Ovary (tissue), 9 donors: ENCODE data around the gene ACTRT3. TPM values are rescaled to one million over a fixed set of nuclear protein-coding genes. Genes with fewer than 3 reads are reported as not detected.

Experiments
- DNase-seq, 5 donors: peaks; one replicate each; pipeline ENCODE4 v3.0.0-alpha.2; 2019 to 2020
- H3K27ac ChIP-seq, 2 donors: fragments of 200-600 bp; one replicate each; pipeline versions ENCODE4 v1.5.1 to v1.8.0; 2019 to 2022
- H3K27me3 ChIP-seq: fragments of 200-600 bp; one replicate; pipeline ENCODE4 v1.8.0; 2022
- H3K36me3 ChIP-seq: fragments of 200-600 bp; sonication (generic); one replicate; pipeline ENCODE4 v1.5.1; 2019
- H3K4me1 ChIP-seq: one replicate; pipeline ENCODE4 v1.8.1; 2013; ENCODE audit warnings: mild to moderate bottlenecking, moderate library complexity; ENCODE audit not compliant: insufficient read depth
- H3K4me3 ChIP-seq: fragments of 200-600 bp; sonication (generic); one replicate; pipeline ENCODE4 v1.5.1; 2017
- H3K9me3 ChIP-seq, 2 donors: fragments of 200-600 bp in 1 of 2; sonication (generic) in 1 of 2; one replicate each; pipeline versions ENCODE4 v1.5.1 to v1.8.1; 2013 to 2019; ENCODE audit warnings: mild to moderate bottlenecking in 1 of 2, moderate library complexity in 1 of 2
- EP300 ChIP-seq: sonication (generic); formaldehyde crosslinking; IDR thresholded peaks from one replicate; pipeline ENCODE4 v1.6.1; 2017; ENCODE audit warnings: antibody characterized with exemption
- POLR2A ChIP-seq: fragments of 450-650 bp; IDR thresholded peaks from one replicate; pipeline ENCODE4 v1.6.1; 2017; ENCODE audit warnings: antibody characterized with exemption, mild to moderate bottlenecking, moderate library complexity
- WGBS, 3 donors: extraction: QIAGEN DNeasy Blood & Tissue Kit in 1 of 3; methylation state at CpG; one replicate each; pipeline versions ENCODE4 v1.1.5 to v1.1.7; 2013 to 2017; 5-methylcytosine and 5-hydroxymethylcytosine counted together
- intact Hi-C, 4 donors: fragments of 100-400 bp; cut with DNase I; formaldehyde crosslinking; loops; one replicate each; pipeline versions ENCODE4 v1.11.0 to v1.15.1; 2022 to 2023
- polyA plus RNA-seq, 2 donors: library from polyadenylated mRNA; stranded (reverse); fragments of 200-250 nt in 1 of 2; fragments of 350-450 nt in 1 of 2; fragmentation: Illumina TruSeq in 1 of 2; extraction: RNeasy Lipid Tissue Mini Kit (QIAGEN cat#74804) in 1 of 2; gene quantifications; one replicate each; pipeline ENCODE4 v1.2.3, GENCODE V29; 2013 to 2014
- total RNA-seq, 7 donors: library from RNA; depleted of rRNA in 2 of 7; stranded (reverse); fragments of >200 nt in 2 of 7; fragmentation: NEBNext Ultra II Directional in 3 of 7; extraction: Animal tissue kit (Norgen Biotek cat#: 25700) in 3 of 7; gene quantifications; one replicate each; pipeline versions ENCODE4 v1.1.0 to v1.2.4, GENCODE V29; 2016 to 2023
- TF ChIP-seq, protein P1 (sequence below), 3 donors: fragments of 450-650 bp in 2 of 3; fragments of 200-600 bp in 1 of 3; IDR thresholded peaks; one replicate each; pipeline versions ENCODE4 v1.5.1 to v1.8.0; 2016 to 2022; ENCODE audit warnings: antibody characterized with exemption in 3 of 3, mild to moderate bottlenecking in 1 of 3
- donor health status: DM: no; HTN: no; CAD: no; lungs with moderate emphysema.
- donor health status: DM: no; HTN: no; CAD: no.
- donor health status: Bipolar disorder and iron deficiency.
- donor health status: DM: yes; HTN: yes; CAD: no.
- donor health status: DM: no; HTN: no; CAD: no.
- donor health status: DM: yes; HTN: yes; CAD: no.

ACTRT3 gene
- total and polyA plus RNA-seq, 9 donors, result 0.34 to 3.8 (median 2.5) TPM

DNA sequence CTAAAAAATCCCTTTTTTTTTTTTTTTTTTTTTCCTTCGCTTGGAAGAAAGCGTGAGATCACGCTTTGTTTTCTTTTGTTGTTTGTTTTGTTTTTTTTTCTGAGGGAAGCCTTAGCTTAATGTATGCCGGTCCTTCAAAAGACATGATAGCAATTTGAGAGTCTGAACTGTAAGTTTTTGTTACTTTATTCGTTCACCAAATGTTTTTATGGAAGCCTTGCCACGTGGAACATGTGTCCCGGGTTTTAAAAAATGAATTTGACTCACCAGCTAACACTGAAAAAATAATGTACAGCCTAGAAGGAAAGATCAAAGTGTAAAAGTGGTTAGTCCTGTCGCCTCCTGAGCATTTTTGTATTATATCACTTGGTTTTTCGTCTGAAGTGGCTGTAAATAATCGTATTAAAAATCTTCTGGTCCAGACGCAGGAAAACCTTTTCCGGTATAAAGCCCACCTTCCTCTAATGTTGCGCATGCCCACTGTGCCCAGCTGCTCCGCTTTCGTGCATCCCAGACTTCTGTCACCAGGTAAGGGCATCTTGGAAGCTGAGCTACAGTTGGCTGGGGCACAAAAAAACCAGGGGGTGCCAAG is 3.0 kb upstream of the ACTRT3 start:
- H3K9me3 ChIP-seq, result no peaks in the 10 kb centered on the region
- peak overlapping the region; percentile 99 for H3K4me3 ChIP-seq
- DNase-seq, result peak in 4 of 5 donors; percentile 78 to 84 (median 80)
- intact Hi-C loops, result loop anchor here in 1 of 4 donors (10.0 kb wide), 1 partner anchor 582 kb away; the partner anchor contains the start of gene SKIL
- WGBS, 3 donors, result 0 to 1% (median 0%) methylated on average over 15 of the region's 15 CpGs
- H3K27ac ChIP-seq, result peak overlapping the region; percentile 91 to 97
- H3K36me3 ChIP-seq, result no peaks in the 10 kb centered on the region
- H3K27me3 ChIP-seq, result no peaks in the 10 kb centered on the region
- H3K4me1 ChIP-seq, result peaks cover 4% of the 10 kb centered on the region
- TF ChIP-seq EP300, result peak; percentile 44
- no peak for TF ChIP-seq POLR2A
- TF ChIP-seq, protein P1, sequence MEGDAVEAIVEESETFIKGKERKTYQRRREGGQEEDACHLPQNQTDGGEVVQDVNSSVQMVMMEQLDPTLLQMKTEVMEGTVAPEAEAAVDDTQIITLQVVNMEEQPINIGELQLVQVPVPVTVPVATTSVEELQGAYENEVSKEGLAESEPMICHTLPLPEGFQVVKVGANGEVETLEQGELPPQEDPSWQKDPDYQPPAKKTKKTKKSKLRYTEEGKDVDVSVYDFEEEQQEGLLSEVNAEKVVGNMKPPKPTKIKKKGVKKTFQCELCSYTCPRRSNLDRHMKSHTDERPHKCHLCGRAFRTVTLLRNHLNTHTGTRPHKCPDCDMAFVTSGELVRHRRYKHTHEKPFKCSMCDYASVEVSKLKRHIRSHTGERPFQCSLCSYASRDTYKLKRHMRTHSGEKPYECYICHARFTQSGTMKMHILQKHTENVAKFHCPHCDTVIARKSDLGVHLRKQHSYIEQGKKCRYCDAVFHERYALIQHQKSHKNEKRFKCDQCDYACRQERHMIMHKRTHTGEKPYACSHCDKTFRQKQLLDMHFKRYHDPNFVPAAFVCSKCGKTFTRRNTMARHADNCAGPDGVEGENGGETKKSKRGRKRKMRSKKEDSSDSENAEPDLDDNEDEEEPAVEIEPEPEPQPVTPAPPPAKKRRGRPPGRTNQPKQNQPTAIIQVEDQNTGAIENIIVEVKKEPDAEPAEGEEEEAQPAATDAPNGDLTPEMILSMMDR (IDR thresholded peaks at IDR 0.05), result no peak

DNA sequence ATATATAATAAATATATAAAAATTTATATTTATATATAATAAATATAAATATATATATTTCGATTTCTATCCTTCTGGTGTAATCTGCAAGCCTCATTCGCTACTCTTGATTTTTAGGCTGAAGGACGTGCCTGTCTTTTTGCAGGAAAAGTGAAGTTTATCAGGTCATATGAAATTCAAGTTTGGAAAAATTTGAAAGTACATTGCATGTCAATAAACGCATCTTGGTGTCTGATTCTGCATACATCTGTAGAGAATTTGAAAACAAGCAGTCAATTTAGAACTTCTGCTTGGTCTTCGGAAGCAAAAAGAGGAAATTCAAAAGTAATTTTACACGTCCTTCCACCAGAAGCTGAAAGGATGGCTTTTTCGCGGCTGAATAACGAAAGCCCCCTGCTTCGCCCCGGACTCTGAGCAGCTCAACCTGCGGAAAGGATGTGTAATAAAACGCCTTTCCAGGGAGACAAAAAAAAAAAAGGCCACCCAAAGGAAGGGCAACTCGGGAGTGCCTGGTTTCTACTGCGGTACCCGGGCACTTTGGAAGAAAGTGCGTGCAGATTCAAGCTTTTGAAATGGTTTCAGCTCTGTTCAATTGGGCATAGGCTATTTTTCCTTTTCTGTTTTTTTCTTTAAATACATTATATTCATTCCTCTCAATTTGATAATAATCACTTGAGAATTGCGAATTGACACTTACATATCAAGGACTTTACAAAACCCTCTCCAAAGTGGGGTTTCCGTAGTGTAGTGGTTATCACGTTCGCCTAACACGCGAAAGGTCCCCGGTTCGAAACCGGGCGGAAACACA is 2.3 kb upstream of the ACTRT3 start:
- Histone ChIP-seq H3K4me3 (peak overlapping the region; percentile 99), H3K4me1 (peaks cover 4% of the 10 kb centered on the region), H3K27me3 (no peaks in the 10 kb centered on the region), H3K27ac (peak overlapping the region in 1 of 2 donors; percentile 97), H3K36me3 (no peaks in the 10 kb centered on the region), H3K9me3 (no peaks in the 10 kb centered on the region)
- TF ChIP-seq, protein P1 (IDR thresholded peaks at IDR 0.05), result no peak
- TF ChIP-seq POLR2A (peak; percentile 20), EP300 (no peak)
- DNase-seq, result peak; percentile 59 to 72 (median 69)
- WGBS, 3 donors, result 0 to 1% (median 0%) methylated on average over 27 of the region's 27 CpGs
- intact Hi-C loops, result loop anchor here in 1 of 4 donors (10.0 kb wide), 1 partner anchor 583 kb away; the partner anchor contains the start of gene SKIL

DNA sequence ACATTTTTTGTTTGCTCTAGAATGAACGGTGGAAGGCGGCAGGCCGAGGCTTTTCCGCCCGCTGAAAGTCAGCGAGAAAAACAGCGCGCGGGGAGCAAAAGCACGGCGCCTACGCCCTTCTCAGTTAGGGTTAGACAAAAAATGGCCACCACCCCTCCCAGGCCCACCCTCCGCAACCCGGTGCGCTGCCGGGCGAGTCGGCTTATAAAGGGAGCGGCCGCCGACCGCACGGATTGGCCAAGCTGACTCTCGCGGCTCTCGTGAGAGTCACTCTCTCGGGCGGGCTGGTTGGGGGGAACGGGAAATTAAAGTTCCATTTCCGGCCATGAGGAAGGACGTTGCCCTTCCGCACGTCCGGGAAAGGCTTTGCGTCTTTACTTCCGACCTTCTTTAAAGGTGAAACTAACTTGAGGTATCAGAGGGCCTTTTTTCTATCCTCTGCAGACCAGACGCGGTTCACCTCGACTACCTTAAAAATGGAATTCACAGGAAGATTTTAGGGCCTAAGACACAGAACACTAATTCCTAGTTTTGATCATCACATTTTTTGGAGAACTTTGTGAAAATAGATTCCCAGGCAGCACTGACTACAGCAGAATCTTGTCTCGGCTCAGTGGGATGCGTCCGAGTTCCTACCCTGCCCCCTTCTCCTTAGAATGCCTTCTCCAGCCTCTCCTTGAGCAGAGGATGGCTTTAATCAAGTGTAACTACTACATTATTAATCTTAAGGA is 4.3 kb downstream of the ACTRT3 start, which contains the start of gene TERC:
TERC (minus strand) TSS at position 179 of the 731 bp plus-strand sequence.
- peak within 1 kb of the TSS; percentile 90 to 96 for H3K27ac ChIP-seq
- H3K27me3 ChIP-seq, result no peaks in the 10 kb centered on the region
- H3K4me3 ChIP-seq, result peak within 1 kb of the TSS; percentile 69
- no peaks in the 10 kb centered on the region for H3K9me3 ChIP-seq
- TF ChIP-seq EP300, result peak; percentile 72
- peak; percentile 97 for TF ChIP-seq POLR2A
- TF ChIP-seq, protein P1 (IDR thresholded peaks at IDR 0.05), result peak in 1 of 3 donors; percentile 12
- H3K4me1 ChIP-seq, result no peaks in the 10 kb centered on the region
- peak; percentile 95 to 96 (median 95) for DNase-seq
- H3K36me3 ChIP-seq, result no peaks in the 10 kb centered on the region
- 1 to 2% (median 2%) methylated on average over 42 of the region's 42 CpGs for WGBS, 3 donors
- intact Hi-C loops, result loop anchor here in 1 of 4 donors (10.0 kb wide), 1 partner anchor 200 kb away; the partner anchor contains the start of gene SEC62
